Fibroblast of mammary gland (primary cell): ENCODE results near the gene DAB2IP.

Experiments used
- DNase-seq: peaks from one replicate; pipeline ENCODE4 v3.0.0-alpha.2; 2010; ENCODE audit warnings: low read depth
- H3K4me3 ChIP-seq: 2 replicates; pipeline ENCODE4 v1.5.1; 2011; ENCODE audit warnings: low read depth, mild to moderate bottlenecking, low read length, moderate library complexity; ENCODE audit not compliant: control insufficient read depth
- TF ChIP-seq, protein P1 (sequence below): conservative IDR thresholded peaks from 2 replicates; pipeline ENCODE4 v1.5.1; 2011; ENCODE audit warnings: low read depth, low read length, inconsistent platforms; ENCODE audit not compliant: control insufficient read depth, insufficient read depth

The DAB2IP gene

GRCh38 chr9:121729769-121730562 is 78.5 kb downstream of the DAB2IP start:
- H3K4me3 ChIP-seq = no peak overlapping the region
- DNase-seq = no peak
- TF ChIP-seq, protein P1, sequence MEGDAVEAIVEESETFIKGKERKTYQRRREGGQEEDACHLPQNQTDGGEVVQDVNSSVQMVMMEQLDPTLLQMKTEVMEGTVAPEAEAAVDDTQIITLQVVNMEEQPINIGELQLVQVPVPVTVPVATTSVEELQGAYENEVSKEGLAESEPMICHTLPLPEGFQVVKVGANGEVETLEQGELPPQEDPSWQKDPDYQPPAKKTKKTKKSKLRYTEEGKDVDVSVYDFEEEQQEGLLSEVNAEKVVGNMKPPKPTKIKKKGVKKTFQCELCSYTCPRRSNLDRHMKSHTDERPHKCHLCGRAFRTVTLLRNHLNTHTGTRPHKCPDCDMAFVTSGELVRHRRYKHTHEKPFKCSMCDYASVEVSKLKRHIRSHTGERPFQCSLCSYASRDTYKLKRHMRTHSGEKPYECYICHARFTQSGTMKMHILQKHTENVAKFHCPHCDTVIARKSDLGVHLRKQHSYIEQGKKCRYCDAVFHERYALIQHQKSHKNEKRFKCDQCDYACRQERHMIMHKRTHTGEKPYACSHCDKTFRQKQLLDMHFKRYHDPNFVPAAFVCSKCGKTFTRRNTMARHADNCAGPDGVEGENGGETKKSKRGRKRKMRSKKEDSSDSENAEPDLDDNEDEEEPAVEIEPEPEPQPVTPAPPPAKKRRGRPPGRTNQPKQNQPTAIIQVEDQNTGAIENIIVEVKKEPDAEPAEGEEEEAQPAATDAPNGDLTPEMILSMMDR = no peak

GRCh38 chr9:121731090-121731489 is 79.7 kb downstream of the DAB2IP start:
- H3K4me3 ChIP-seq = no peak overlapping the region
- TF ChIP-seq, protein P1 = no peak
- DNase-seq = no peak

DNA sequence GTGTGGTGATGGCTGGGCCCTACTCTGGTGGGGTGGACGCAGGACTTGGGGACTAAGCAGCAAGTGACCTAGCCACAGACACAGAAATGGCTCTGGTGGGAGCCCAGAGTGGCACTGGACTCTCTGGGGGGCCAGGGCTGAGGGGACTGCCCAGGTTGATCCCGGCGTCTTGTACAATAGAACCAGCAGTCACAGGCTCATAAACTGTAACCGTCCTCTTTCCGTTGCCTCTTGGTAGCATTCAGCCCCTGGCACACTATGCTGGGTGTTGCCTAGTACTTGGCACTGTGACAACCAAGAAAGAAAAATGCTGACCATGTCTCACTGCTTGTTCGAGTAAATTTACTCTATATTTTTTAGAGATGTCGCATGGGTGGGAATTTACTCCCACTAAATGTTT is 80.5 kb downstream of the DAB2IP start:
- TF ChIP-seq, protein P1 = no peak
- DNase-seq = no peak
- H3K4me3 ChIP-seq = no peak overlapping the region

DNA sequence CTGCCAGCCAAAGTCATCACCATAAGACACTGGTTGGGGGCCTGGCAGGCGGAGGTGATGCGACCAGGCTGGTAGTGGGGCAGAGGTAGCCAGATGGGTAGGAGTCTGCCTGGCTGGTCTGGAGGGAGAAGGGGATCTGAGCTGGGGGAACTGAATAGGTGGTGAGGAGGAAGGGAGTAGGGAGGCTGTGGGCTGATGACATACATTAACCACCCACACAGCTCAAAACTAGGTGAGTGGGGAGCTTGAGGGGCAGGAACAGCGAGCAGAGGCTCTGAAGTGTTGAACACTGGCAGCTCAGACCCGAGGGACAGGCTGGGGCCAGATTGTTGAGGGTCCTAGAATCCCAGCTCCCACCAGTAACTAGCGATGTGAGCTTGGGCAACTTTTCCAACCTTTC is 81.0 kb downstream of the DAB2IP start:
- no peak for DNase-seq
- H3K4me3 ChIP-seq = no peak overlapping the region
- TF ChIP-seq, protein P1 = no peak

GRCh38 chr9:121732886-121733285 is 81.5 kb downstream of the DAB2IP start:
- DNase-seq = no peak
- TF ChIP-seq, protein P1 = no peak

DNA sequence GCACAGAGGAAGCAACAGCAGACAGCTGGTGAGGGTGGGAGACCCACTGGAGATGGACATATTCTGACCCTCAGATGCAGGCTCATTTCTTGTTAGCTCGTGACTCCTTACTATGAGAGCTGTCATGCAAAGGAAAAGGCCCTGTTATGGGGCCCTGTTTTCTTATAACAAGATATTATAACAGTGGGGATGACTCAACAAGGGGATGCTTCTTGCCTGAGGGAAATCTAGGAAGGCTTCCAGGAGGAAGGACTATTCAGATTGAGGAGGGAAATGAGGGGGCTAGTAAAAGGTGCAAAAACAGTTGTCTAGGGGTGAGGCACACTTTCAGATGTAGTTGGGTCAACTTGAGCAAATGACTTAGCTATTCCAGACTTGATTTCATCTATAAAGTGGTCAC is 83.0 kb downstream of the DAB2IP start:
- TF ChIP-seq, protein P1 = no peak
- H3K4me3 ChIP-seq = no peak overlapping the region
- DNase-seq = no peak

More at GRCh38 chr9:121732886-121733285, 81.5 kb downstream of the DAB2IP start:
- H3K4me3 ChIP-seq = no peak overlapping the region
